GM21717 (cell line): ENCODE results near the gene TEAD1.

Experiments used
- ATAC-seq: cut with Tn5 transposase; IDR thresholded peaks from one replicate; pipeline ENCODE4 v1.9.1; 2021; ENCODE audit warnings: mild to moderate bottlenecking, moderate library complexity; ENCODE audit not compliant: unreplicated experiment

TEAD1 gene

GRCh38 chr11:12785901-12786300, 111.7 kb downstream of the TEAD1 start:
- no peak for ATAC-seq

GRCh38 chr11:12786450-12786849, 112.2 kb downstream of the TEAD1 start:
- no peak for ATAC-seq

- no peak for ATAC-seq
Measured at GRCh38 chr11:12786891-12787290, 112.7 kb downstream of the TEAD1 start.

GRCh38 chr11:12787847-12788246, 113.6 kb downstream of the TEAD1 start:
- ATAC-seq, result no peak

DNA sequence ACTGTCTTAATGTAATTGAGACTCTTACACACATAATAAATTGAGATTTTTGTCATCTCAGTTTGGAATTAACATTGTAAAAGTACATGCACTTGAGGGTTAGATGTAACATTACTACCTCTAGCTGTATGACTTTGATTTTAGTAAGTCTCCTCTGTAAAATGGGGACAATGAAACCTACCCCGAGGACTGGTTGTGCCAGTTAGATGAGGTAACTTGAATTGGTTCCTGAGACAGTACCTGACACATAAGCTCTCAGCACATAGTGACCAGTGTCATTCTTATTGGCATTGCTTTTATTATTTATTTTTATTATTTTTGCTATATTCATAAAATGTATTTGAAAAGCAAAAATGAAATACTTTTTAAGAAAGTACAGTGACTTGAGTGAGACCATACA, 114.8 kb downstream of the TEAD1 start:
- ATAC-seq, result no peak

- ATAC-seq, result no peak
Measured at GRCh38 chr11:12789596-12790215, 115.5 kb downstream of the TEAD1 start.

DNA sequence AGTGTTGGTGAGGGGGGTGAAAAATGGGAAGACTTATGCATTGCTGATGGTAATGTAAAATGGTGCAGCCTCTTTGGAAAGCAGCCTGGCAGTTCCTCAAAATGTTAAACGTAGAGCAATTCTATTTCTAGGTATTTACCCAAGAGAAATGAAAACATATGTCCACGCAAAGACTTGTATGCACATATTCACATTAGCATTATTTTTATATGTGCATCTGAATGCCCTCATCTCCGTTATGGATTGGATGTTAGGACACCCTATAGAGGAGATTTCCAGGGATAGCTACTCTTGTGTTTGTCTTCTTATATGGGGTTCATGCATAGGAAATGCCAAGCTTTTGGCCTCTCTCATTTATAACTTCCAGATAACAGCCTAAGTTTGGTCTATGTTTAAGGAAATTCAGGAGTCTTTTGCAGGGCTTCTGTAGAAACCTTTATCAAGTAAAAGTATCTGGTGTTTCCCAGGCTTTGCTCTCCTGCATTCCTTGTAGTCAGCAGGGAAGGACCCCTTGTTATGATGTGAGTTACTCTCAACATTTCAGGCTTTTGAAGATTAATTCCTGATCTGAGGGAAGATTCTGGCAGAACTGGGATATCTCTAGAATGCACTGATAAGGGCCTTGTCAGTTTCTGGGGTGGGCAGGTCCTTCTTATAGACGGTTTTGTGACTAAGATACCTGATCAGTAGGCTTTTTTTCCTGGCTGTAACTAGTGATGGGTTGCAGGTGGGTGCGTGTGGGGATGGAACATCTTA, 116.8 kb downstream of the TEAD1 start:
- ATAC-seq, result no peak

DNA sequence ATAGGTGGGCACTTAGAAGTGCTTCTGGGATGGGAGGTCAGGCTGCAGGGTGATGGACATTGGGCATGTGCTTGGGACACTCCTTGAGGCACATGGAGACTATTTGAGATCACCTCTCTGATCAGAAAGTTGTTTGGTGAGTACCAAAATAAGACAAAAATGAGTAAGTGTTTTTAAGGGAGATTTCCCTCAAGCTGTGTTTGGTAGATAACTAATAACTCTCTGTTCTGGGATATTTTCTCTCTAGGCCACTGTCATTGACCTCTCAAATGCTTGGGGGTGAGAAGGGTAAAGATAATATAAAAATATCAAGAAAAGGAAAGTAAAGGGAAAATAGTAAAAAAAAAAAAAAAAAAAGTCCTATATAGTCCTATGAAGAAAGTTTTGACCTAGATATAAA, 117.8 kb downstream of the TEAD1 start:
- no peak for ATAC-seq

GRCh38 chr11:12792590-12792989, 118.4 kb downstream of the TEAD1 start:
- ATAC-seq, result no peak

DNA sequence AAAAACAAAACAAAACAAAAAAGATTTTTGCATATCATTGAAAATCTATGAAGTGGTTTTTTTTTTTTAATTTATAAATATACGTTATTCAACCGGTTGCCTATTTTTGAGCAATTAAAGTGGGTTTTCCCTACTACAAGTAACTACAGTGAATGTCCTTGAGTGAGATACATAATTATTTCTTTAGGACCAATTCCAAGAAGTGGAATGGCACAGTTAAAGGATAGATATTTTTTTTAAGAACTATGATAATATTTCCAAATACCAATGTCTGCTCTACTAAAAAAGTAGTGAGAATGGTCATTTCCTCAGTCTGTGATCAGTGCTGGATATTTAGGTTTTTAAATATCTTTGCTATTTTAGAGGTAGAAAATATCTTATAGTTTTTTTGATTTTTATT, 118.8 kb downstream of the TEAD1 start:
- ATAC-seq, result no peak

GRCh38 chr11:12793506-12793905, 119.3 kb downstream of the TEAD1 start:
- ATAC-seq, result no peak

GRCh38 chr11:12794576-12795230, 120.5 kb downstream of the TEAD1 start:
- ATAC-seq, result no peak

DNA sequence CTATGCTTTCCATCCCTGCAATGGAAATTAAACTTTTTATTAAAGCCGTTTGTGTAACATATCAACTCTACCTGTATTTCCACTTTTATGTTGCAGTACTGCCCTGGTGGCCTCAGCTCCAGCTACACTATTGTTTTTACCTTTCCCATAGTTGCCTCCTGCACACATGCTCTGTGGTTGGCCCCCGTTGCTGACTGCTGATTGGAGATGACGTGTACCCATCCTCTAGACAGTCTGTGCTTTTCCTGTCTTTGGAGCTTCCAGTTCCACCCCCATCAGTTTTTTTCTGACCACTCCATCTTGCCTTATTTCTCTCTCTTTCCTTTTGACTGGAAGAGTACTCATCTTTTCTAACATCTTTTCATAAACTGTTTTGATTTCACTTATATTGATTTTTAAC, 123.8 kb downstream of the TEAD1 start:
- no peak for ATAC-seq

DNA sequence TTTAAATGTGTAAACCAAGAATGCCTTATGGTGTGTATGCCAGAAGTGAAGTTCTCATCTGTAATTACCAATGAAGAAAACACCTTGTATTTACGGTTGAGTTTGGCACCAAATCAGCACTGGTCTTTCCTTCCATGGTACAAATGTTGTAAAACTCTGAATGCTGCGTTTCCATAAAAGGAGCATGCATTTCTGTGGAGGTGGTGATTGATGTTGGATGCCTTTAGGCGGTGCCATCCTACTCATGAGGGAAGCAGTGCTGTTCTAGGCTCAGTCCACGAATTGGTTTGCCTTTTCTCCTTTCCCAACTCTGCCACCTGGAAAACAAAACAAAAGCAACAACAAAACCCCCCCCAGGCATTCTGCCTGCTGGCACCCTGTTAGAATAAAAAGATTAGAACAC, 124.4 kb downstream of the TEAD1 start:
- no peak for ATAC-seq

DNA sequence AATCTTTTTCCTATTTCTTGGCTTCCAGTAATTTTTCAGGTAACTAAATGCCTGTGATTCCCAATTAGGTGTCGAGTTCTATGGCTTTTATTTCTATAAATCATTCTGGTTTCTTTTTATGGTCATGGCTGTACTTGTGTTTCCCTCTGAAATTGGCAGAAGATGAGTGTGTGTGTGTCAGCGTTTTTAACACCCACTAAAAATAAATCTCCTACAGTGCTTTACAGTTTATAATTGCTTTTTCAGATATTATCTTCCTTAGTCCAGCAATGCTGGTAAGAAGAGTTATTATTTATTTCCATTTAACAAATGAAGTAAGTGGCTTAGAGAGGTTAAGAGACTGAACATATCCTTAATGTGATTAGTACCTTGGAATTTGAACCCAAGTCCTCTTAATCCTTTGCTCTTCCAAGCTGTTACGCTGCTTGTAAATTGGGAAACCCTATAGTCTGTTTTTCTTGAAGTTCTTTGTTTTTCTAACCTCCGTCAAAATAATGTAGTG, 125.2 kb downstream of the TEAD1 start:
- ATAC-seq, result no peak

DNA sequence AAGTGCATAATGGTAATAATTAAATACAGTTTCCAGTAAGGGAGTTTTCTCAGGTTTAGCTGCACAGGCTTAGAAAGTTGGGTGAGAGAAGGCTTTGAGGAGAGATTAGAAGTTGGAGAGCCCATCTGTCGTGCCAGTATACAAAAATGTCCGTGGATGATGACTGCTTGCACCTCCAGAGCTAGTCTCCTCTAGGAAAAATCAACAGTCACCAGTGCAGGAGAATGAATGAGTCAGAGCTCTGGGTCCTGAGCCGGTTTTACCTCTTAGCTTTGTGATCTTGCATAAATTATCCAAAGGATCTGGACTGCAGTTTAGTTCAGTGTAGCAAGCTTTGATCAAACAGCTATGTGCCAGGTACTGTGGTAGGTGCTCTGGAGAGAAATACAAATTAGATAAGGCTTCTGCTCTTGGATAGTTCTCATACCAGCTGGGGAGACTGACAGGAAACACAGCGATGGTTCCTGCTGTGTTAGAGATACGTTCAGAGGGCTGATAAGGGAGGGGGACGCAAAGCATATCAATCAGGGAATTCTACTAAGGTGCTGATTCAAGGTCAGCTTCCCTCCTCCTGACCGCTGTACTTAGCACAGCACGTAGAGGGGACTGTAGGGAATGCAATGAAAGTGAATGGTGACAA, 125.9 kb downstream of the TEAD1 start:
- no peak for ATAC-seq

DNA sequence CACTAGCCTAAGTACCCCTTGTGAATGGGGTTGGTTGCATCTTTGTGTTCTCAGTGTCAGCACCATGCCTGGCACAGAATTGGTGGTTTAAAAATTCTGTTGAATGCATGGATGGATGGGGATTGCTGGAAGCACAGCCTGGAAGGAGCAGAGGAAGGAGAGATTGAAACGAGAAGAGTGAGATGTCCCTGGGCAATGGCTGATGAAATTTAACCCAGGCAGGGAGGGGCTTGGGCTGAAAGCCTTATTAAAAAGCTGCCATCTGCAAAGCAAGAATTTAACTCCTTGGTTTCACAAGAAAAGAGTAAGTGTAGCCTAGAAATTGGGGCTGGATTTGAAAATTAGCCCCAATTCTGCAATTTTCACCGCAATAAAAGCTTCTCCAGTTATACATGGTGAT, 126.7 kb downstream of the TEAD1 start:
- no peak for ATAC-seq

- no peak for ATAC-seq
Measured at GRCh38 chr11:12801976-12802375, 127.8 kb downstream of the TEAD1 start.

DNA sequence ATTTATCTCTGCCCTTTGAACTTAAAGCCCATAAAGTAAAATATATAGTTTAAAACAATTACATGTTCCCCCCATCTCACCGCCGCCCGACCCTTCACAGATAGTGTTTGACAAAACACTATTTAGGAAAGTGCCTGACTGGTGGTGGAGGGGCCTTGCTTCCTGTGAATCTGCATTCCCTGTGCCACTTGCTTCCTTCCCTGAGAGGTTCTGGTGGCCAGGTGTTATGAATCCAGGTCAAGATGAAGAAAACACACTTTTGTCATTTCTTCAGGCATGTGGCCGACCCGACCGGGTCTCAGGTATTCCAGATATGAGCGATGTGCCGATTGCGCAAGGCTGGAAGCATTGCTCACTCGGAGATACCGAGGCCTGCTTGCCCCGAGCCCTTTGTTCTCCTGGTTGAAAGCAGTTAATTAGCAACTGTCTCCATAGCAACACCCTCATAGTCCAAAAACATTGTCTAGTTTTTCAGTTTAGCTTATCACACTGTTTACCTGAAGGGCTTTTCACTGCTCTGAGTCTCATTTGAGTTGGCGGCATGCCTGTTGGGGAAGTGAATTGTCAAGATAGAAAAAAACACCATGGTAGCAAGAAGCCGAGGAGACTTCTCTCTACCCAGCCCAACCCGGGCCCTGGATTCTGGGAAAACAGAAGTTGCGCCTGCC, 128.3 kb downstream of the TEAD1 start:
- no peak for ATAC-seq

- ATAC-seq, result no peak
Measured at GRCh38 chr11:12803086-12803826, 129.0 kb downstream of the TEAD1 start.
